ENCODE results near the gene SLC6A11. TPM values are rescaled to one million over a fixed set of nuclear protein-coding genes. Genes with fewer than 3 reads are reported as not detected.

SLC6A11 gene
- total RNA-seq, 1 experiment from 2014 or later, result not detected

- H3K4me3 ChIP-seq (ENCODE audit: low read length), result no peak overlapping the region
- no peak overlapping the region for H2AFZ ChIP-seq (ENCODE audit: low read length)
- no peaks in the 10 kb centered on the region for H3K79me2 ChIP-seq (ENCODE audit: low read length)
Observed at GRCh38 chr3:10890665-10891064, 74.6 kb downstream of the SLC6A11 start.

GRCh38 chr3:10892622-10893021 is 76.6 kb downstream of the SLC6A11 start:
- no peaks in the 10 kb centered on the region for H3K9me2 ChIP-seq (replicated peaks; ENCODE audit: insufficient read depth, low read length)
- H3K4me3 ChIP-seq (ENCODE audit: low read length), result no peak overlapping the region
- H3K4me1 ChIP-seq (ENCODE audit: low read length), result no peaks in the 10 kb centered on the region
- H3K9me3 ChIP-seq (ENCODE audit: low read length), result peaks cover 6% of the 10 kb centered on the region; the same call in 1 of the 2 replicates
- H3K4me2 ChIP-seq (ENCODE audit: low read depth, low read length, poor library complexity, severe bottlenecking), result no peak overlapping the region
- H4K20me1 ChIP-seq (ENCODE audit: insufficient read depth, low read depth, low read length), result no peaks in the 10 kb centered on the region
- no peak overlapping the region for H2AFZ ChIP-seq (ENCODE audit: low read length)
- no peak overlapping the region for H3K27ac ChIP-seq (ENCODE audit: low read length)
- no peak for DNase-seq
- no peaks in the 10 kb centered on the region for H3K36me3 ChIP-seq (ENCODE audit: insufficient read depth, low read length)
- no peak overlapping the region for H3K9ac ChIP-seq (ENCODE audit: low read length)
- no peaks in the 10 kb centered on the region; the same call in 1 of the 2 replicates for H3K27me3 ChIP-seq (ENCODE audit: low read length)
- no peaks in the 10 kb centered on the region for H3K79me2 ChIP-seq (ENCODE audit: low read length)

More at GRCh38 chr3:10890665-10891064, 74.6 kb downstream of the SLC6A11 start:
- DNase-seq, result no peak
- Histone ChIP-seq H3K27me3 (ENCODE audit: low read length) (no peaks in the 10 kb centered on the region; the same call in 1 of the 2 replicates), H4K20me1 (ENCODE audit: insufficient read depth, low read depth, low read length) (no peaks in the 10 kb centered on the region), H3K4me1 (ENCODE audit: low read length) (no peaks in the 10 kb centered on the region), H3K9me3 (ENCODE audit: low read length) (peaks cover 6% of the 10 kb centered on the region; the same call in 1 of the 2 replicates), H3K4me2 (ENCODE audit: low read depth, low read length, poor library complexity, severe bottlenecking) (no peak overlapping the region), H3K27ac (ENCODE audit: low read length) (no peak overlapping the region), H3K36me3 (ENCODE audit: insufficient read depth, low read length) (no peaks in the 10 kb centered on the region), H3K9me2 (replicated peaks; ENCODE audit: insufficient read depth, low read length) (no peaks in the 10 kb centered on the region), H3K9ac (ENCODE audit: low read length) (no peak overlapping the region)

DNA sequence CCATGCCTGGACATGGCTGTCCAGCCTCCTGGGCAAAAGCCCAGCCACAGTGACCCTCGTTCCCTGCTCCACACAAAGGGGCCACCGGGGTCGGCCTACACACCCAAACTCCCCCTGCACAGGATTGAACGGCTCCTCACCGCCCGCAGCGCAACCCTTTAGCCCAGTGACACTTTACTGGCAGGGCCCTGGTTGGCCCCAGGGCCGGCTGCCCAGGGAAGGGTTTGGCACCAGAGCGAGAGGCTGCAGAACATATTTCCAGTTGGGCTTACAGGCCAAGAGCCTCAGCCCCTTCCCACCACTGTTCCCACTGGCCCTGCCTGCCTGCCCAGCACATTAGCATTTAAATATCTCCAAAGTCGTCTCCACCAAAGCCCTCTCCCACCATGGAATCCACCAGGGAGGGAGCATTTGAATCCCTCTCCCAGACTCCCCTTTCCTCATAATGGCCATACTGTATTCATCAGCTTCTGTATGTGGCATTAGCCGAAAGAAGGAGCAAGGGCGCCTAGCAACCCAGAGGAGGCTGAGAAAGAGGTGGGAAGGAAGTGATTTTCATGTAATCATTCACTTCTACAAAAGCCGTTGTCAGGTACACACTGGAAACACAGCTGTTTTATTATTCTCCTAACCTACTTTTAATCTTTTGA is 85.4 kb downstream of the SLC6A11 start:
- H3K36me3 ChIP-seq (ENCODE audit: insufficient read depth, low read length), result no peaks in the 10 kb centered on the region
- no peak overlapping the region for H3K9ac ChIP-seq (ENCODE audit: low read length)

GRCh38 chr3:10907262-10907661 is 91.2 kb downstream of the SLC6A11 start:
- Histone ChIP-seq H3K9me3 (ENCODE audit: low read length) (no peaks in the 10 kb centered on the region), H3K27ac (ENCODE audit: low read length) (no peak overlapping the region), H3K36me3 (ENCODE audit: insufficient read depth, low read length) (no peaks in the 10 kb centered on the region), H3K4me1 (ENCODE audit: low read length) (no peaks in the 10 kb centered on the region), H3K79me2 (ENCODE audit: low read length) (no peaks in the 10 kb centered on the region), H4K20me1 (ENCODE audit: insufficient read depth, low read depth, low read length) (no peaks in the 10 kb centered on the region), H3K4me3 (ENCODE audit: low read length) (no peak overlapping the region), H3K27me3 (ENCODE audit: low read length) (0 out of 2 replicates have a peak, but pooled peaks cover 3% of the 10 kb centered on the region), H3K9ac (ENCODE audit: low read length) (no peak overlapping the region), H3K9me2 (replicated peaks; ENCODE audit: insufficient read depth, low read length) (no peaks in the 10 kb centered on the region), H3K4me2 (ENCODE audit: low read depth, low read length, poor library complexity, severe bottlenecking) (no peak overlapping the region), H2AFZ (ENCODE audit: low read length) (no peak overlapping the region)
- DNase-seq, result no peak

More for the DNA sequence above, 85.4 kb downstream of the SLC6A11 start:
- Histone ChIP-seq H3K27me3 (ENCODE audit: low read length) (0 out of 2 replicates have a peak, but pooled peaks cover 1% of the 10 kb centered on the region), H3K9me2 (replicated peaks; ENCODE audit: insufficient read depth, low read length) (no peaks in the 10 kb centered on the region), H3K4me1 (ENCODE audit: low read length) (no peaks in the 10 kb centered on the region), H3K79me2 (ENCODE audit: low read length) (no peaks in the 10 kb centered on the region), H4K20me1 (ENCODE audit: insufficient read depth, low read depth, low read length) (no peaks in the 10 kb centered on the region), H3K27ac (ENCODE audit: low read length) (no peak overlapping the region), H3K4me3 (ENCODE audit: low read length) (no peak overlapping the region), H2AFZ (ENCODE audit: low read length) (no peak overlapping the region), H3K9me3 (ENCODE audit: low read length) (no peaks in the 10 kb centered on the region), H3K4me2 (ENCODE audit: low read depth, low read length, poor library complexity, severe bottlenecking) (no peak overlapping the region)
- no peak for DNase-seq

DNA sequence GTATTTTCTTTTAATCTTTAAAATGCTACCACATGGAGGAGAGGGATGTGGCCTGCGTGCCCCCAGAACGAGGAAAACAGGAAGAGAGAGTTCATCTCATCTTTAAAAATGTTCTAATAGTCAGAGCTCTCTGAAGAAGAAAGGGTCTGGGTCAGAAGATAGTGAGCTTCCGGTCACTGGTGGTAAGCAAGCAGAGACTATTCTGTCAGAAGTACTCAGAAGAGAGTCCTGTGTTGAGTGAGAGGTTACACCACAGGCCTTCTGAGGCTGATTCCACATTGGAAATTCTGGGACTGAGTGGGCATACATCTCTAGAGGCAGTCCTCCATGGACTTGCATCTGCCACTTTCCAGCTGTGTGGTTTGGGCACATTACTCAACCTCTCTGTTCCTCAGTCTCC is 94.3 kb downstream of the SLC6A11 start:
- H3K36me3 ChIP-seq (ENCODE audit: insufficient read depth, low read length), result no peaks in the 10 kb centered on the region

GRCh38 chr3:10911350-10912002 is 95.4 kb downstream of the SLC6A11 start:
- DNase-seq, result no peak
- H2AFZ ChIP-seq (ENCODE audit: low read length), result no peak overlapping the region
- no peaks in the 10 kb centered on the region for H3K9me2 ChIP-seq (replicated peaks; ENCODE audit: insufficient read depth, low read length)
- H3K27ac ChIP-seq (ENCODE audit: low read length), result no peak overlapping the region
- H4K20me1 ChIP-seq (ENCODE audit: insufficient read depth, low read depth, low read length), result no peaks in the 10 kb centered on the region
- H3K4me3 ChIP-seq (ENCODE audit: low read length), result no peak overlapping the region
- no peaks in the 10 kb centered on the region for H3K9me3 ChIP-seq (ENCODE audit: low read length)
- no peaks in the 10 kb centered on the region for H3K4me1 ChIP-seq (ENCODE audit: low read length)
- no peak overlapping the region for H3K9ac ChIP-seq (ENCODE audit: low read length)
- no peak overlapping the region for H3K4me2 ChIP-seq (ENCODE audit: low read depth, low read length, poor library complexity, severe bottlenecking)
- 0 out of 2 replicates have a peak, but pooled peaks cover 1% of the 10 kb centered on the region for H3K27me3 ChIP-seq (ENCODE audit: low read length)
- H3K36me3 ChIP-seq (ENCODE audit: insufficient read depth, low read length), result no peaks in the 10 kb centered on the region
- no peaks in the 10 kb centered on the region for H3K79me2 ChIP-seq (ENCODE audit: low read length)

More for the DNA sequence above, 94.3 kb downstream of the SLC6A11 start:
- no peaks in the 10 kb centered on the region for H3K9me3 ChIP-seq (ENCODE audit: low read length)
- no peak overlapping the region for H2AFZ ChIP-seq (ENCODE audit: low read length)
- H4K20me1 ChIP-seq (ENCODE audit: insufficient read depth, low read depth, low read length), result no peaks in the 10 kb centered on the region
- H3K27me3 ChIP-seq (ENCODE audit: low read length), result 0 out of 2 replicates have a peak, but pooled peaks cover 3% of the 10 kb centered on the region
- DNase-seq, result no peak
- H3K27ac ChIP-seq (ENCODE audit: low read length), result no peak overlapping the region
- no peaks in the 10 kb centered on the region for H3K79me2 ChIP-seq (ENCODE audit: low read length)
- H3K4me1 ChIP-seq (ENCODE audit: low read length), result no peaks in the 10 kb centered on the region
- H3K9me2 ChIP-seq (replicated peaks; ENCODE audit: insufficient read depth, low read length), result no peaks in the 10 kb centered on the region
- H3K9ac ChIP-seq (ENCODE audit: low read length), result no peak overlapping the region
- no peak overlapping the region for H3K4me3 ChIP-seq (ENCODE audit: low read length)
- H3K4me2 ChIP-seq (ENCODE audit: low read depth, low read length, poor library complexity, severe bottlenecking), result no peak overlapping the region

GRCh38 chr3:10912786-10913185 is 96.8 kb downstream of the SLC6A11 start:
- Histone ChIP-seq H3K4me1 (ENCODE audit: low read length) (no peaks in the 10 kb centered on the region), H3K27me3 (ENCODE audit: low read length) (no peaks in the 10 kb centered on the region), H3K9me2 (replicated peaks; ENCODE audit: insufficient read depth, low read length) (no peaks in the 10 kb centered on the region), H3K4me3 (ENCODE audit: low read length) (no peak overlapping the region), H4K20me1 (ENCODE audit: insufficient read depth, low read depth, low read length) (no peaks in the 10 kb centered on the region), H3K9me3 (ENCODE audit: low read length) (no peaks in the 10 kb centered on the region), H3K36me3 (ENCODE audit: insufficient read depth, low read length) (no peaks in the 10 kb centered on the region), H3K27ac (ENCODE audit: low read length) (no peak overlapping the region), H3K79me2 (ENCODE audit: low read length) (no peaks in the 10 kb centered on the region), H3K4me2 (ENCODE audit: low read depth, low read length, poor library complexity, severe bottlenecking) (no peak overlapping the region), H3K9ac (ENCODE audit: low read length) (no peak overlapping the region), H2AFZ (ENCODE audit: low read length) (no peak overlapping the region)
- no peak for DNase-seq

DNA sequence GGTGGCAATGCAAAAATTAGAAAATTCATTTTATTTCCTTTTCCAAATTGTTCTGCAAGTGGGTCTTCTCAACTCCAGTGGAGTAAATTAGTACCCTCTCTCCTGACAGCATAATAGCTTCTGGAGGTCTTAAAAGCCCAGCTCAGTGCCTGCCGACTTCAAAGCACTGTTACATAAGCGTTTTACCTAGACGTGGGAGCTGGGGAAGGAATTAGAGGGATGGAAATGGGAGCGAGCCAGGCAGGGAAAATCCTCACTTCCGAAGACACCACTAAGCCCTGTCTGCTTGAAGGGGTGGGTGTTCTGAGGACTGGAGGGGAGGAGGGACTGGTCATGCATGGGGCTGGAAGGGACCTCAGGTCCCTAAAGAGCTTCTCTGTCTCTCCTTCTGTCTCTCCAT is 99.3 kb downstream of the SLC6A11 start:
- no peak overlapping the region for H3K9ac ChIP-seq (ENCODE audit: low read length)
- H3K9me2 ChIP-seq (replicated peaks; ENCODE audit: insufficient read depth, low read length), result no peaks in the 10 kb centered on the region
- H3K79me2 ChIP-seq (ENCODE audit: low read length), result no peaks in the 10 kb centered on the region
- H3K4me2 ChIP-seq (ENCODE audit: low read depth, low read length, poor library complexity, severe bottlenecking), result no peak overlapping the region
- H3K4me1 ChIP-seq (ENCODE audit: low read length), result no peaks in the 10 kb centered on the region
- H3K4me3 ChIP-seq (ENCODE audit: low read length), result no peak overlapping the region
- H3K9me3 ChIP-seq (ENCODE audit: low read length), result no peaks in the 10 kb centered on the region
- no peaks in the 10 kb centered on the region for H4K20me1 ChIP-seq (ENCODE audit: insufficient read depth, low read depth, low read length)
- DNase-seq, result no peak
- H2AFZ ChIP-seq (ENCODE audit: low read length), result no peak overlapping the region
- no peaks in the 10 kb centered on the region for H3K27me3 ChIP-seq (ENCODE audit: low read length)
- H3K36me3 ChIP-seq (ENCODE audit: insufficient read depth, low read length), result no peaks in the 10 kb centered on the region
- H3K27ac ChIP-seq (ENCODE audit: low read length), result no peak overlapping the region

Measured in Karpas-422 (cell line).